H4 (cell line): Measurements from ENCODE around the gene EFNB2. TPM values are rescaled to one million over a fixed set of nuclear protein-coding genes. Genes with fewer than 3 reads are reported as not detected.

Experiments
- DNase-seq: peaks from one replicate; pipeline ENCODE4 v3.0.0-alpha.2; 2015; ENCODE audit warnings: low spot score
- total RNA-seq: library from RNA; depleted of rRNA; stranded (reverse); fragments of >200 nt; shearing (Covaris generic); gene quantifications from 2 replicates; pipeline ENCODE4 v1.2.3, GENCODE V29; 2014; rRNA removed

EFNB2 gene
- total RNA-seq, 1 experiment from 2014 or later, result 6.7 TPM

- DNase-seq, result no peak
Observed at GRCh38 chr13:106449096-106449495, 86.4 kb downstream of the EFNB2 start.

GRCh38 chr13:106445996-106446395 is 89.5 kb downstream of the EFNB2 start:
- DNase-seq, result no peak

GRCh38 chr13:106443607-106444322 is 91.7 kb downstream of the EFNB2 start:
- DNase-seq, result no peak

GRCh38 chr13:106440866-106441265 is 94.6 kb downstream of the EFNB2 start:
- no peak for DNase-seq

Other genes with a start within 250 kb of the EFNB2 start
- 11.6 and 16.2 TPM in 2 replicates for gene ARGLU1, start 32.5 kb upstream of the EFNB2 start, total RNA-seq